NCI-H510A treated with DMSO at 0.1 percent for 48 hours (cell line): ENCODE results near the gene HLCS.
A peak's percentile ranks its signal among the peaks of the same experiment; 100 is the strongest.

ENCODE experiments used
- DNase-seq: peaks from one replicate; lab custom pipeline; 2025; lab: John Stamatoyannopoulos, UW

The HLCS gene

DNA sequence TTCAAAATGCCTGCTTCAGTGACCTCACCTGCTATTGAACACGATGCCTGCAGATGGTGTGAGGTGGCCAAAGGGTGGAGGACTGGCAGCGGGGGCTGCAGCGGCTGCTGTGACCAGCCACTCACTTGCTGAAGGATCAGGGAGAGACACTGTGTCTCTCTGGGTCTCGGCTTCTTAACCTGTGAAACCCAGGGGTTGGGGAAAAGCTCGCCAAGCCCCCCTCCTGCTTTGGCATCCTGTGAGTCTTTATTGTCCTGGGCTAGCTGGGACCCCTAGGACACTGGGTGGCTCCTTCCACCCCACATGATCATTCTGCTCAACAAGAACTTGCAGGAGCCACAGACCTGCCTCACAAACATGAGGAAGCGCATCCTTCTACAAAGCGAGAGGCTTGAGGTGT is 154.7 kb downstream of the HLCS start:
- no peak for DNase-seq

DNA sequence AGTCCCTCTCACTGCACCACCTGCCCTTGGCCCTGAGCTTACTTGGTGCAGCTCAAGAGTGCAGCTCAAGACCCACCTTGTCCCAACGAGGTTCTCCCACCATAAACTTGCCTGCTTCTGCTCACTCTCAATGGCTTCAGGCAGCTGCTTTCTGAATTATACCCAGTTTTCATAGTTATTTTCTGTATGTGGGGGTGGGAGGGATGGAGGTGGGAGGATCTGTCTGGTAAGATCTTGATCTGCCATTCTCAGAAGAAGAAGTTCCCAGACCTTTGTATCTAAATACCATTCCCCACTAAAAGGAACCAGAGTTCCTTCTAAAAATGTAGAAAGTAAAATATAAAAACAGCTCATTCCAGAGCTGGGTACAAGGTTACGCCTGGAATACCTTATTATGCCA is 156.0 kb downstream of the HLCS start:
- no peak for DNase-seq

- DNase-seq, result no peak
Measured at GRCh38 chr21:36807422-36807928, 159.0 kb downstream of the HLCS start.

DNA sequence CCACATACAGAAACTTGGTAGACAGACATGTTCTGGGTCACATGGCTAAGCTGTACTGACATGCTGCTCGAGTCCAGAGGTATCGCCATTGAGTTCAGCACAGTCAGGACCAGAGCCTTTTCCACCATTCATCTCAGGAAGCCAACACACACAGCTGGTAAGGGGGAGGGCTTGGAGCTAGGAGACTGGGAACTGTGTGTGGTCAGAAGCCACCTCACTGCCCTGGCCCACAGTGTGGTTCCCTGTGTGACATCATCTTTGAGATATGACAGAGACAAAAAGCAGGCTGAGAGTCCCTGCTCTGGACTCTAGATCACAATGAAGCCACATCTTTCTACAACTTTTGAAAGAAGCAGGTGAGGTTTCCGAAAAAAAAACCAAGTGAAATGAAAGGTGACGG is 160.4 kb downstream of the HLCS start:
- no peak for DNase-seq

- no peak for DNase-seq
Measured at GRCh38 chr21:36804874-36805611, 161.4 kb downstream of the HLCS start.

GRCh38 chr21:36803816-36804439 is 162.5 kb downstream of the HLCS start:
- DNase-seq, result no peak

- no peak for DNase-seq
Measured at GRCh38 chr21:36803051-36803645, 163.3 kb downstream of the HLCS start.

GRCh38 chr21:36800734-36801133 is 165.7 kb downstream of the HLCS start:
- no peak for DNase-seq

- DNase-seq, result no peak
Measured at GRCh38 chr21:36799869-36800268, 166.6 kb downstream of the HLCS start.

DNA sequence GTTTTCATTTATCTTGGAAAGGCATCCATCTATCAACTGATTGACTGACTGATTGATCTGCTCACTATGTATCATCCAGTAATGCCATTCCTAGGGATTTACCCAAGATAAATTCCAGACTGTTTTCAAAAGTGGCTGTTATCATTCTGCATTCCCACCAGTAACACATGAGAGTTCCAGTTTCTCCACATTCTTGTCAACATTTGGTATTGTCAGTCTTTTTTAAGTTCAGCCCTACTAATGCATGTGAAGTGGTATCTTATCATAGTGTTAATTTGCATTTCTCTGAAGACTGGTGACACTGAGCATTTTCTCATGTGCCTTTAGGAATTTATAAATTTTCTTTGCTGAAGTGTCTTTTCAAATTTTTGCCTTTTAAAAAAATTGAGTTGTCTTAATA is 168.0 kb downstream of the HLCS start:
- DNase-seq, result no peak

DNA sequence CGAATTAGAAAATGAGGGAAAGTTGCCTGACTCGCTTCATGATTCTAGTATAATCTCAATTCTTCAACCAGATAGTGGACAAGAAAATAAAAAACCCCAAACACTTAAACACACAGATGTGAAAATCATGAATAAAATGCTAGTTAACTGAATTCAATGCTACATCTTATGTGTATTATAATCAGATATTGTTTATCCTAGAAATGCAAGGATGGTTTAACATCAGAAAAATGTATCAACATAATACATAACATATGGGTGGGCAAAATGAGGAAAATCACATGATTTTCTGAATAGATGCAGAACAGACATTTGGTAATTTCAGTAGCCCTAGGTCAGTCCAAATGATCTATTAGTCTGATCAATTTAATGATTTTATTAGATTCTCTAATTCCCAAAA is 170.4 kb downstream of the HLCS start:
- DNase-seq, result no peak

- peak; percentile 54 for DNase-seq
Measured at GRCh38 chr21:36792505-36792967, 173.9 kb downstream of the HLCS start.

- no peak for DNase-seq
Measured at GRCh38 chr21:36791695-36792470, 174.6 kb downstream of the HLCS start.

- no peak for DNase-seq
Measured at GRCh38 chr21:36791180-36791579, 175.3 kb downstream of the HLCS start.

DNA sequence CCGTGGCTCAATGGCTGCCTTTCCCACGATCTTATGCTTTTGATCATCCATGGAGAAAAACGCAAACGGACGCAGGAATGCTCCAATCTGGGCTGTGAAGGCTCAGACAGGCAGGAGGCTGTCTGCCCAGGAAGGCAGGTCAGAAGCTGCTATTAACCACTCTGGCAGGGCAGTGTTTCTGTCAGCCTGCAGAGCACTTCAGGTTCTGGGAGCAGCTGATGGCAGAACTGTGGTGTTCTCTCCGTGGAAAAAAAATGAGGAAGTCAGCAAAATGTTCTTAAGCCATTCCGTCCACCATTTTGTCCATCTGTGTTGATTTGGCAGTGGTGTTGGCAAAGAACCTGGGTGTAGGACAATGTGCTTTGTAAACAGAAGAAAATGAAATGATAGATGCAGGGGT is 175.9 kb downstream of the HLCS start:
- DNase-seq, result no peak

- DNase-seq, result no peak
Measured at GRCh38 chr21:36788120-36788638, 178.3 kb downstream of the HLCS start.

GRCh38 chr21:36786186-36786585 is 180.3 kb downstream of the HLCS start:
- DNase-seq, result no peak

GRCh38 chr21:36785615-36786014 is 180.9 kb downstream of the HLCS start:
- no peak for DNase-seq

- DNase-seq, result no peak
Measured at GRCh38 chr21:36784947-36785346, 181.5 kb downstream of the HLCS start.

- no peak for DNase-seq
Measured at GRCh38 chr21:36783612-36784374, 182.7 kb downstream of the HLCS start.

GRCh38 chr21:36780861-36781260 is 185.6 kb downstream of the HLCS start:
- no peak for DNase-seq
